ENCODE results near the gene P2RX2.

The P2RX2 gene

DNA sequence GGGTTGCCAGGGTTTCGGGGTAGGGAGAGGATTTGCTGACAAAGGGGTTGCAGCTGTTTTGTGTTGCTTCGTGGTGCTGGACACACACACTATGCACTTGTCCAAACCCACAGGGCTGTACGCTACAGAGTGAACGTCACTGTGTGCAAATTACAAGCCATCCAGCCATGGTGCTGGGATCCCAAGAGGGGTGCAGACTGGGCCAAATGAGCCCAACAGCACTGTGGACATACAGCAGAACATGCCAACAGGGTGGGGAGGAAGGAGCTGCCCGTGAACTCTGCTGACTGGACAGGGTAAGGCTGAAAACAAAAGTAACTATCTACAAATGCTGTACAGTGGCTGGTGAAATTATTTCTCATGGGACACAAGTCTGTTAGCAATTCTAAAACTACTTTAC, 43.4 kb downstream of the P2RX2 start:
- no peak for TF ChIP-seq CTCF (IDR thresholded peaks at IDR 0.05)

DNA sequence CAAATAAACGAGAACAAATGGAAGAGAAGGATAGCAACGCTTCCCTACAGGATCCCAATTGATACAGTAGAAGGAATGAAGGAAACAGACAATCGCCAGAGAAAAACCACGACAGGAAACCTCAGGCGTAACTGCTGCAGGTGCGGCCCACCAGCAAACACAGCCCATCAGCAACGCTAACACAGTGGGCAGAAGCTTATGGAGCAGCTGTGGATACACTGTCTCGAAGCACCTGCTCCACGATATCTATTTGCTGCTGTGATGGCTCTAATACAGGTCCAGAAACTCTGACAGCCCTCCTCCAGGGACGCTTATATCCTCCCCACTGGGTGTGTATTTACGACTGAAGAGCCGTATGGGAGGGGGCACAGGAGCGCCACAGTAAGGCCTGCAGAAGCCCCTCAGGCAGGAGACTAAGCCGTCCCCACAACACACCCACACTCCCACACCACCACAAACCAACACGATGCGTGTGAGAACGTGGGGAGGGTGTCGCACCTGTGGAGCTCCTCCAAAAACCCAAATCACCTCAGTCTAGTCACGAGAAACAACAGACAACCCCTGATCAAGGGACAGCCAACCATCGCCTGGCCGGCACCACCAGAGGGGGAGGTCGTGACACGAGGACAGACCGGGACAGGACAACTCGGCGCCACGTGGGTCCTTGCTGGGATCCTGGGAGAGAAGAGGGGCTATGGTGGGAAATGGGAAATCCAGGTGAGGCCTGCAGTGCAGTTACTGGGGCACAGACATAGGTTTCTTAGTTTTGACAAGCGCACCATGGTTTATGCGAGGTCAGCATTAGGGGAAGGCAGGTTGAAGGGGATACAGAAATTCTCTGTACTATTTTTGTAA, 44.6 kb downstream of the P2RX2 start:
- no peak for TF ChIP-seq CTCF (IDR thresholded peaks at IDR 0.05)

DNA sequence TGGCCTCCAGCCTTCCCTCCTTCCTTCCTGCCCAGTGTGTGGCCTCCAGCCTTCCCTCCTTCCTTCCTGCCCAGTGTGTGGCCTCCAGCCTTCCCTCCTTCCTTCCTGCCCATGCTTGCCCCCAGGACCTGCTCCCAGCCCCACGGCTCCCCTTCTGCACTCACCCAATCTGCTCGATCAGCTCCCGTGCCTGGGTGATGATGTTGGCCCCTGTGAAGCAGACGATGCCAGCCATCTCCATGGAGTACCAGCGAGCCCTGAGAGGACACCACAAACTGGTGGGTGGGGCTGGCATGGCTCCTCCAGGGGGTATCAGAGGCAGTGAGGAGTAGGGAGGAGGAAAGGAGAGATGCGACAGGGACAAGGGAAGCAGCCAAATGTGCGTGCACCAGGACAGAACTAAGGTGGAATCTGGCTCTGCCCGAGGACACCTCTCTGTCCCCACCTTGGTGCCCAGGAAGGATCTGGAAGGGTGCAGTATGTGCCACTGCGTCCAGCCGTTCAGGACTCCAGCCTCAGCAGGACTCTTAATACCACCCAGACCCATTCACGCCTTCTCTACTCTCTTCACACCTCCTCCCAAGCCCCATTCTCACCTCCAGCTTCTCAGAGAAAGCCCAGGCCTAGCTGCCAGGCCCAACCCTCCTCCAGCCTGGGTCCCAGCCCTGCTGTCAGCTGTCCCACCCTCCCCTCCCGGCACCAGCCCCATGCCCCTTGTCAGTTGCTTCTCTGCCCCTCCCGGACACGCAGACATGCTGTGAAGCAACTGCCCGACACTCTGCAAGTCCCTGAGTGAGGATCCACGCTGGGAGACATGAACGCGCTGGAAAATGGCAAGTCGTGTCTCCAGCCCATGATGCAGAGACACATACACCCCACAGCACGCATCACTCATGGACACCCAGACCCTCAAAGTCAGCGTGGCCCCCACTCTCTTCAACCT, 45.9 kb downstream of the P2RX2 start:
- TF ChIP-seq CTCF (IDR thresholded peaks at IDR 0.05): no peak

- TF ChIP-seq CTCF (IDR thresholded peaks at IDR 0.05): no peak
Observed at GRCh38 chr12:132665149-132665491, 46.5 kb downstream of the P2RX2 start.

DNA sequence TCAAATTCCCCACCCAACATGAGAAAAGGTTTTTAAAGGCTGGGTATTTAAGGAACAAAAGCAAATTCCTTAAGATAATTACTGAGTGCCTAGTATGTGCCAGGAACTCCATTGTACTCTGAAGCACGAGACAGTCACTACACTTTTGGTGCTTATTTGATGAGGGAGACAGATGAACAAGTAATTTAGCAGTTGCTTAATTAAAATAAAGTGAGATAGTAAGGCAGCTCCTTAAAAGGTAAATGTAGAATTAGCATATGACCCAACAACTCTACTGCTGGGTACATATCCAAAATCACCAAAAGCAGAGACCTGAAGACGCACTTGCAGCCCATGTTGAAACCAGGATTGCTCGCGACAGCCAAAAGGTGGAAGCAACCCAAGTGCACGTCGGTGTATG, 47.2 kb downstream of the P2RX2 start:
- TF ChIP-seq CTCF (IDR thresholded peaks at IDR 0.05): no peak

GRCh38 chr12:132668191-132669088, 49.9 kb downstream of the P2RX2 start:
- no peak for TF ChIP-seq CTCF (IDR thresholded peaks at IDR 0.05)
